HepG2 (cell line): Measurements from ENCODE around the gene BATF2. TPM values are rescaled to one million over a fixed set of nuclear protein-coding genes. Genes with fewer than 3 reads are reported as not detected.
"Not testable (repeated sequence)": the region's sequence is repeated elsewhere in the genome, so short reads cannot be mapped to it uniquely, and the experiment has no call there.

Source experiments
- ATAC-seq: fragments of 200-7000 bp; cut with Tn5 transposase; 3 replicates; pipeline ENCODE4 v1.9.1; 2020; ENCODE audit warnings: mild to moderate bottlenecking, moderate library complexity
- BruUV-seq: library from RNA; stranded (reverse); fragments of 400-500 nt; replicated peaks from 2 replicates; lab custom pipeline; 2021; lab: Mats Ljungman, UMichigan
- CTCF ChIA-PET: fragments of 300-600 bp; formaldehyde crosslinking; extraction: SDS; loops from one replicate; lab custom pipeline; 2021; ENCODE audit warnings: low total read pairs, inconsistent platforms, low intra/inter-chr PET ratio; lab: Yijun Ruan, JAX
- POLR2A ChIA-PET: fragments of 350-600 bp; sonication (Branson Sonifier 250); formaldehyde crosslinking; loops from one replicate; lab custom pipeline; 2020; ENCODE audit warnings: antibody characterized with exemption, inconsistent platforms; lab: Yijun Ruan, JAX
- DNase-seq: peaks from one replicate; pipeline ENCODE4 v3.0.0-alpha.2; 2015; ENCODE audit warnings: low spot score
- FAIRE-seq: peaks from 3 replicates; lab custom pipeline; 2011; peaks lifted over from hg19 to GRCh38; lab: Jason Lieb, UNC
- H2AFZ ChIP-seq: one replicate; pipeline ENCODE4 v1.6.1; 2011; ENCODE audit warnings: low read length, inconsistent platforms
- H3K27ac ChIP-seq: fragments of 300-600 bp; 3 replicates; pipeline ENCODE4 v1.8.0; 2011; ENCODE audit warnings: mixed run types, mild to moderate bottlenecking, mixed read lengths, low read length, inconsistent platforms; ENCODE audit not compliant: insufficient read depth; ENCODE audit errors: extremely low read length
- H3K27me3 ChIP-seq, 2 experiments: fragments of 200-600 bp in 1 of 2; 2 replicates in 1 of 2; 3 replicates in 1 of 2; pipeline versions ENCODE4 v1.6.0 to v1.8.0; 2011; ENCODE audit warnings: low read length in 2 of 2, mild to moderate bottlenecking in 2 of 2, moderate library complexity in 2 of 2, inconsistent platforms in 1 of 2; ENCODE audit not compliant: insufficient read depth in 2 of 2, control insufficient read depth in 1 of 2
- H3K36me3 ChIP-seq, 2 experiments: fragments of 200-600 bp in 1 of 2; replicated peaks in 1 of 2; 2 replicates in 1 of 2; 3 replicates in 1 of 2; pipeline versions ENCODE4 v1.5.1 to v1.8.0; 2011; ENCODE audit warnings: low read length in 2 of 2, inconsistent platforms in 1 of 2; ENCODE audit not compliant: insufficient read depth in 2 of 2, control insufficient read depth in 1 of 2
- H3K4me1 ChIP-seq: 2 replicates; pipeline ENCODE4 v1.5.1; 2012; ENCODE audit warnings: low read length, inconsistent platforms; ENCODE audit not compliant: insufficient read depth
- H3K4me2 ChIP-seq: 2 replicates; pipeline ENCODE4 v1.6.0; 2011; ENCODE audit warnings: low read depth, low read length, inconsistent platforms
- H3K4me3 ChIP-seq, 3 experiments: fragments of 200-600 bp in 1 of 3; sonication (generic), shearing (Covaris generic) in 1 of 3; replicated peaks in 1 of 3; 2 replicates each; pipeline ENCODE4 v1.5.1; 2011 to 2016; ENCODE audit warnings: low read length in 3 of 3, inconsistent platforms in 2 of 3, low read depth in 2 of 3, mild to moderate bottlenecking in 2 of 3, control low read depth in 1 of 3, mixed read lengths in 1 of 3; ENCODE audit not compliant: insufficient read depth in 1 of 3
- H3K79me2 ChIP-seq: one replicate; pipeline ENCODE4 v1.6.1; 2011; ENCODE audit warnings: low read length, inconsistent platforms; ENCODE audit not compliant: insufficient read depth
- H3K9ac ChIP-seq: 2 replicates; pipeline ENCODE4 v1.6.0; 2011; ENCODE audit warnings: mild to moderate bottlenecking, low read depth, low read length, inconsistent platforms; ENCODE audit not compliant: insufficient read depth
- H3K9me3 ChIP-seq: 2 replicates; pipeline ENCODE4 v1.5.1; 2012; ENCODE audit warnings: mild to moderate bottlenecking, low read length
- H4K20me1 ChIP-seq: 2 replicates; pipeline ENCODE4 v1.6.0; 2011; ENCODE audit warnings: inconsistent platforms, mild to moderate bottlenecking, low read length, moderate library complexity; ENCODE audit not compliant: insufficient read depth
- ADNP ChIP-seq: sonication (generic); formaldehyde crosslinking; IDR thresholded peaks from 2 replicates; pipeline ENCODE4 v1.4.0; 2020; ENCODE audit warnings: missing genetic modification reagents
- PCBP1 ChIP-seq: fragments of 200-400 bp; formaldehyde crosslinking; IDR thresholded peaks from 2 replicates; pipeline ENCODE4 v1.6.1; 2017; ENCODE audit warnings: mild to moderate bottlenecking, low read depth, low read length, borderline replicate concordance
- ZNF501 ChIP-seq: sonication (generic); formaldehyde crosslinking; IDR thresholded peaks from 2 replicates; pipeline ENCODE4 v1.5.1; 2020; ENCODE audit warnings: mild to moderate bottlenecking, moderate library complexity, missing genetic modification reagents
- ZNF629 ChIP-seq: sonication (generic); formaldehyde crosslinking; conservative IDR thresholded peaks from 2 replicates; pipeline ENCODE4 v1.5.0; 2020; ENCODE audit warnings: missing genetic modification reagents
- ZNF660 ChIP-seq: sonication (generic); formaldehyde crosslinking; IDR thresholded peaks from 2 replicates; pipeline ENCODE4 v1.5.1; 2020; ENCODE audit warnings: mild to moderate bottlenecking, low read depth, missing genetic modification reagents, borderline replicate concordance
- WGBS: methylation state at CpG from one replicate; pipeline ENCODE4 v1.1.6; 2017; ENCODE audit warnings: low lambda C conversion rate; 5-methylcytosine and 5-hydroxymethylcytosine counted together
- in situ Hi-C: cut with HindIII; loops from 2 replicates; pipeline ENCODE4 v1.10.0; 2017; ENCODE audit warnings: low pct_unique_long_range_greater_than_20kb; ENCODE audit not compliant: extremely low pct_ligation_motif_present
- intact Hi-C: fragments of 100-400 bp; cut with micrococcal nuclease; formaldehyde crosslinking; loops from one replicate; pipeline ENCODE4 v1.10.0; 2022; ENCODE audit not compliant: unreplicated experiment
- polyA plus RNA-seq, 8 experiments: library from polyadenylated mRNA; depleted of rRNA in 3 of 8; stranded (reverse) in 7 of 8; unstranded in 1 of 8; fragments of >200 nt; fragmentation: Illumina TruSeq in 4 of 8; extraction: Trizol in 4 of 8; gene quantifications; 2 replicates each; pipeline versions ENCODE4 v1.2.1 to v1.2.3, GENCODE V29; 2011 to 2016; ENCODE audit warnings: low read depth in 4 of 8, missing spikeins in 1 of 8, mixed read lengths in 1 of 8; ENCODE audit not compliant: insufficient read depth in 1 of 8
- total RNA-seq, 5 experiments: library from RNA; depleted of rRNA; stranded (reverse); fragments of >200 nt; fragmentation: Illumina TruSeq; extraction: Trizol; gene quantifications; 2 replicates each; pipeline ENCODE4 v1.2.3, GENCODE V29; 2016; ENCODE audit warnings: low read depth in 1 of 5

Gene BATF2
- total and polyA plus RNA-seq, 2 of the 13 experiments (the other 11 are each of a cell fraction or from before 2014, with no cell fraction given): 2.8 to 3.9 TPM

GRCh38 chr11:65026810-65027209, 30.0 kb upstream of the BATF2 start:
- peak overlapping the region; percentile 85 for H3K27ac ChIP-seq
- H3K4me1 ChIP-seq: peaks cover 54% of the 10 kb centered on the region
- peak overlapping the region; percentile 68 to 78 (median 75); a peak in 5 of 6 replicates for H3K4me3 ChIP-seq
- no TSS peak for BruUV-seq
- no peaks in the 10 kb centered on the region for H3K79me2 ChIP-seq
- WGBS: 67% methylated on average over 10 of the region's 10 CpGs
- H3K36me3 ChIP-seq: peaks cover 0 to under 1% of the 10 kb centered on the region in 2 experiments; a peak in 3 of 5 replicates
- TF ChIP-seq ADNP (CRISPR knock-in tag) (0 out of 2 replicates have a peak, but pooled peaks have one; percentile 3), ZNF629 (CRISPR knock-in tag) (peak; percentile 47; the same call in 1 of the 2 replicates), PCBP1 (no peak), ZNF660 (CRISPR knock-in tag) (no peak)
- H2AFZ ChIP-seq: peak overlapping the region; percentile 84
- H3K9me3 ChIP-seq: no peaks in the 10 kb centered on the region
- H3K4me2 ChIP-seq: peak overlapping the region; percentile 81
- ATAC-seq (no peak), DNase-seq (no peak), FAIRE-seq (no peak)
- in situ Hi-C loops (loop anchor here (5.0 kb wide), 1 partner anchor 40 kb away; no protein-coding TSS in a partner anchor), intact Hi-C loops (loop anchor here (1.0 to 5.0 kb wide), 3 partner anchors 13 to 50 kb away; no protein-coding TSS in a partner anchor)
- peak overlapping the region; percentile 72 for H3K9ac ChIP-seq
- no peaks in the 10 kb centered on the region for H4K20me1 ChIP-seq
- no peaks in the 10 kb centered on the region; a peak in 1 of 5 replicates for H3K27me3 ChIP-seq
- CTCF ChIA-PET: interaction anchor here (1.4 to 3.3 kb wide), 3 partner anchors 13 to 51 kb away, joined by 6 to 17 read pairs (median 9); partner anchors contain the start of gene ARL2
- POLR2A ChIA-PET: interaction anchor here (0.7 to 2.6 kb wide), 5 partner anchors 12 to 108 kb away, joined by 3 to 10 read pairs (median 4); partner anchors contain the start of genes ARL2, SAC3D1, SYVN1 and ZNHIT2

- FAIRE-seq, DNase-seq, H3K79me2 ChIP-seq, H2AFZ ChIP-seq, CTCF ChIA-PET, H3K27me3 ChIP-seq, ATAC-seq, H3K4me3 ChIP-seq, H3K9me3 ChIP-seq, H3K9ac ChIP-seq: not testable (repeated sequence)
- H3K27ac ChIP-seq: peak overlapping the region; percentile 81
- WGBS: 79% methylated on average over 8 of the region's 8 CpGs
- 0 out of 2 replicates have a peak, but pooled peaks have one; percentile 24 for TF ChIP-seq ZNF501
- TF ChIP-seq, all 625 proteins: peak for 1; not testable (repeated sequence) for 624
- intact Hi-C loops, in situ Hi-C loops, H4K20me1 ChIP-seq, H3K36me3 ChIP-seq, BruUV-seq: not testable (repeated sequence)
- Histone ChIP-seq H3K4me2 (peak overlapping the region; percentile 46; the same call in 1 of the 2 replicates), H3K4me1 (peaks cover 75% of the 10 kb centered on the region)
- POLR2A ChIA-PET: interaction anchor here (0.8 to 2.4 kb wide), 9 partner anchors 10 to 99 kb away, joined by 3 to 26 read pairs (median 5); partner anchors contain the start of genes ARL2, FAU, MRPL49 and NAALADL1
These were observed 26.7 kb upstream of the BATF2 start for GRCh38 chr11:65023502-65023901.
